Kidney (tissue), 14 donors: ENCODE results near the gene TAF10. TPM values are rescaled to one million over a fixed set of nuclear protein-coding genes. Genes with fewer than 3 reads are reported as not detected.

ENCODE experiments used
- DNase-seq, 5 donors: peaks; one replicate each; pipeline ENCODE4 v3.0.0-alpha.2; 2013 to 2020
- FAIRE-seq: peaks from 2 replicates; lab custom pipeline; 2012; peaks lifted over from hg19 to GRCh38; lab: Jason Lieb, UNC
- H3K27ac ChIP-seq, 2 donors: one replicate each; pipeline ENCODE4 v1.7.0; 2013; ENCODE audit warnings: low read depth in 2 of 2, low read length in 2 of 2, inconsistent platforms in 1 of 2
- H3K27me3 ChIP-seq: one replicate; pipeline ENCODE4 v1.7.1; 2013; ENCODE audit warnings: low read length, inconsistent platforms; ENCODE audit not compliant: control insufficient read depth, insufficient read depth
- H3K36me3 ChIP-seq, 3 donors: one replicate each; pipeline versions ENCODE4 v1.7.0 to v1.7.1; 2013; ENCODE audit warnings: low read length in 3 of 3, control low read depth in 1 of 3, inconsistent platforms in 1 of 3; ENCODE audit not compliant: insufficient read depth in 3 of 3, control insufficient read depth in 2 of 3
- H3K4me1 ChIP-seq, 3 donors: one replicate each; pipeline versions ENCODE4 v1.7.0 to v1.7.1; 2013; ENCODE audit warnings: low read length in 3 of 3, inconsistent platforms in 1 of 3, low read depth in 1 of 3; ENCODE audit not compliant: control insufficient read depth in 2 of 3, insufficient read depth in 2 of 3
- H3K4me3 ChIP-seq, 3 donors: one replicate each; pipeline versions ENCODE4 v1.7.0 to v1.8.1; 2013; ENCODE audit warnings: low read length in 3 of 3, control low read depth in 1 of 3, inconsistent platforms in 1 of 3
- H3K9ac ChIP-seq, 3 donors: one replicate each; pipeline versions ENCODE4 v1.7.0 to v1.7.1; 2013; ENCODE audit warnings: low read length in 3 of 3, control low read depth in 1 of 3, inconsistent platforms in 1 of 3
- H3K9me3 ChIP-seq, 3 donors: one replicate each; pipeline versions ENCODE4 v1.7.0 to v1.7.1; 2013; ENCODE audit warnings: low read length in 3 of 3, control low read depth in 1 of 3, inconsistent platforms in 1 of 3; ENCODE audit not compliant: control insufficient read depth in 2 of 3, insufficient read depth in 1 of 3
- intact Hi-C: fragments of 100-400 bp; cut with DNase I; formaldehyde crosslinking; loops from one replicate; pipeline ENCODE4 v1.11.1; 2022
- polyA plus RNA-seq: library from polyadenylated mRNA; stranded (reverse); fragments of 350-450 nt; fragmentation: Illumina TruSeq; extraction: RNeasy Lipid Tissue Mini Kit (QIAGEN cat#74804); gene quantifications from one replicate; pipeline ENCODE4 v1.2.3, GENCODE V29; 2014; ENCODE audit warnings: low read depth, low replicate concordance; ENCODE audit not compliant: insufficient read depth
- total RNA-seq: library from RNA; stranded (reverse); fragmentation: NEBNext Ultra II Directional; extraction: Animal tissue kit (Norgen Biotek cat#: 25700); gene quantifications from one replicate; pipeline ENCODE4 v1.2.1, GENCODE V29; 2021
- TF ChIP-seq, protein P1 (sequence below): IDR thresholded peaks from 3 replicates; pipeline ENCODE4 v1.5.1; 2012; ENCODE audit warnings: mild to moderate bottlenecking, moderate library complexity, borderline replicate concordance; ENCODE audit not compliant: insufficient read depth; ENCODE audit errors: extremely low read depth
- donor health status: control.
- donor health status: control.
- donor health status: control.
- donor health status: control.
- donor health status: control.
- donor health status: DM: yes; HTN: yes; CAD: no.
- donor health status: Normal renal cell carcinoma (clear cell type).

The TAF10 gene
- total and polyA plus RNA-seq, 2 donors from 2014 or later = 136 to 250 TPM

- no peak for FAIRE-seq
- H3K4me3 ChIP-seq = no peak overlapping the region
Observed at GRCh38 chr11:6653656-6654055, 41.6 kb upstream of the TAF10 start.

DNA sequence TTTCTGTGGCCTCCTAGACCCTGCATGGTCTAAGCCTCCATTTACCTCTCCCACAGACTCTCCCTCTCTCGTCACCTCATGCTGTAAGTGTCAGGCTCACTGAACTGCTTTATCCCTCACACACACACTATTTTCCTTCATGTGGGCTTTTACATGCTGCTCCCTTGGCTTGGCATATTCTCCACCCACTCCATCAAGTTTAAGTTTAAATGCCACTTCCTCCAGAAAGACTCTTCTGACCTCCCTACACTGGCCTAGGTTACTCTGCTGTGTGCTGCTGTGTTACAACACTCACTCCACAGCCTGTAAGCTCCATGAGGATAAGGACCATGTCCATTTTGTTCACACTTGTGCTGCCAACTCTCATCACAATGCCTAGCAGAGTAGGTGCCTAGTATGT lies 41.1 kb upstream of the TAF10 start:
- TF ChIP-seq, protein P1, sequence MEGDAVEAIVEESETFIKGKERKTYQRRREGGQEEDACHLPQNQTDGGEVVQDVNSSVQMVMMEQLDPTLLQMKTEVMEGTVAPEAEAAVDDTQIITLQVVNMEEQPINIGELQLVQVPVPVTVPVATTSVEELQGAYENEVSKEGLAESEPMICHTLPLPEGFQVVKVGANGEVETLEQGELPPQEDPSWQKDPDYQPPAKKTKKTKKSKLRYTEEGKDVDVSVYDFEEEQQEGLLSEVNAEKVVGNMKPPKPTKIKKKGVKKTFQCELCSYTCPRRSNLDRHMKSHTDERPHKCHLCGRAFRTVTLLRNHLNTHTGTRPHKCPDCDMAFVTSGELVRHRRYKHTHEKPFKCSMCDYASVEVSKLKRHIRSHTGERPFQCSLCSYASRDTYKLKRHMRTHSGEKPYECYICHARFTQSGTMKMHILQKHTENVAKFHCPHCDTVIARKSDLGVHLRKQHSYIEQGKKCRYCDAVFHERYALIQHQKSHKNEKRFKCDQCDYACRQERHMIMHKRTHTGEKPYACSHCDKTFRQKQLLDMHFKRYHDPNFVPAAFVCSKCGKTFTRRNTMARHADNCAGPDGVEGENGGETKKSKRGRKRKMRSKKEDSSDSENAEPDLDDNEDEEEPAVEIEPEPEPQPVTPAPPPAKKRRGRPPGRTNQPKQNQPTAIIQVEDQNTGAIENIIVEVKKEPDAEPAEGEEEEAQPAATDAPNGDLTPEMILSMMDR = no peak
- Histone ChIP-seq H3K36me3 (no peaks in the 10 kb centered on the region), H3K9ac (no peak overlapping the region), H3K27ac (no peak overlapping the region), H3K9me3 (no peaks in the 10 kb centered on the region), H3K4me1 (peaks cover 0 to 3% (median 0%) of the 10 kb centered on the region in 3 donors), H3K4me3 (no peak overlapping the region), H3K27me3 (no peaks in the 10 kb centered on the region)
- DNase-seq (no peak), FAIRE-seq (no peak)
- intact Hi-C loops = no loop called here

More at GRCh38 chr11:6653656-6654055, 41.6 kb upstream of the TAF10 start:
- Histone ChIP-seq H3K9me3 (no peaks in the 10 kb centered on the region), H3K9ac (no peak overlapping the region), H3K4me1 (peaks cover 0 to 3% (median 0%) of the 10 kb centered on the region in 3 donors), H3K27me3 (no peaks in the 10 kb centered on the region), H3K36me3 (no peaks in the 10 kb centered on the region), H3K27ac (no peak overlapping the region)
- intact Hi-C loops = no loop called here
- TF ChIP-seq, protein P1 = no peak
- DNase-seq = no peak

DNA sequence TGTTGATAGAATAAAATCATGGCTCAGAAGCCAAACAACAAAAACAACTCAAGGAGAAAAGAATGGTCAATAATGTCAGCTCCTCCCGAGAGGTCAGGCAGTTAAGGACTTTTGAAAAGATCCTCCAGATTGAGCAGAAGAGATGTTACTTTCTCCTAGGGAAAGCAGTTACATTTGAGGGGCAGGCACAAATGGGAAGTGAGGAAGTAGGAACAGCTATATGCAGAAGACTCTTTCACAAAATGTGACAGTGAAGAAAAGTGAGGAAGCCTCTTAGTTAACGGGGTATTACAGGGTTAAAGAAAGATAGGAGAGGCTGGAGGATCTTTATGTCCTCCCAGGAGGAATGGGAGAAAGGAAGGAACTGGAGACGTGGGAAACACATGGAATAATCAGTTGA lies 40.2 kb upstream of the TAF10 start:
- intact Hi-C loops = no loop called here
- H3K27ac ChIP-seq = no peak overlapping the region
- H3K36me3 ChIP-seq = no peaks in the 10 kb centered on the region
- FAIRE-seq (no peak), DNase-seq (no peak)
- no peaks in the 10 kb centered on the region for H3K9me3 ChIP-seq
- H3K4me1 ChIP-seq = peaks cover 0 to 7% (median 0%) of the 10 kb centered on the region in 3 donors
- no peak overlapping the region for H3K9ac ChIP-seq
- no peak overlapping the region for H3K4me3 ChIP-seq
- TF ChIP-seq, protein P1 = no peak
- no peaks in the 10 kb centered on the region for H3K27me3 ChIP-seq

DNA sequence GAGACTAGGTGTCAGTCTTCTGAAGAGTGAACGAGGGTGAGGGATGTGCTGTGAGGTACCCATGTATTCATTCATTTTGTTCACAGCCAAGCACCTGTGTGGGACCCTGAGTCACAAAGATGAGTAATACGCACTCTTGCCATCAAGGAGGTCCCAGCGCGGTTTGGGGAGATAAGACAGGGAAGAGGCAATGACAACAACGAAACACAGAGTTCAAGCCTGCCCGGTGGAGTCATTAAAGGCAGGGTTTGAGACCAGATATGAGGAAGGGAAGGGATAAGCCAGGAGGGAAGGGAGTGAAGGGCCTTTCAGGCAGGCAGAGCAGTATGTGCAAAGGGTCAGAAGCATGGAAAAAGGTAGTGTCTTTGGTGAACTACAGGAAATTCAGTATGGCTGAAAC lies 39.0 kb upstream of the TAF10 start:
- TF ChIP-seq, protein P1 = no peak
- intact Hi-C loops = no loop called here

More for the DNA sequence above, 39.0 kb upstream of the TAF10 start:
- DNase-seq (no peak), FAIRE-seq (no peak)
- Histone ChIP-seq H3K4me1 (peaks cover 0 to 13% (median 0%) of the 10 kb centered on the region in 3 donors), H3K27me3 (no peaks in the 10 kb centered on the region), H3K36me3 (no peaks in the 10 kb centered on the region), H3K9me3 (no peaks in the 10 kb centered on the region), H3K27ac (no peak overlapping the region), H3K9ac (no peak overlapping the region), H3K4me3 (no peak overlapping the region)
